ENCODE data around the gene NDUFC2.
"Not testable (repeated sequence)": the region's sequence is repeated elsewhere in the genome, so short reads cannot be mapped to it uniquely, and the experiment has no call there.

NDUFC2 gene

DNA sequence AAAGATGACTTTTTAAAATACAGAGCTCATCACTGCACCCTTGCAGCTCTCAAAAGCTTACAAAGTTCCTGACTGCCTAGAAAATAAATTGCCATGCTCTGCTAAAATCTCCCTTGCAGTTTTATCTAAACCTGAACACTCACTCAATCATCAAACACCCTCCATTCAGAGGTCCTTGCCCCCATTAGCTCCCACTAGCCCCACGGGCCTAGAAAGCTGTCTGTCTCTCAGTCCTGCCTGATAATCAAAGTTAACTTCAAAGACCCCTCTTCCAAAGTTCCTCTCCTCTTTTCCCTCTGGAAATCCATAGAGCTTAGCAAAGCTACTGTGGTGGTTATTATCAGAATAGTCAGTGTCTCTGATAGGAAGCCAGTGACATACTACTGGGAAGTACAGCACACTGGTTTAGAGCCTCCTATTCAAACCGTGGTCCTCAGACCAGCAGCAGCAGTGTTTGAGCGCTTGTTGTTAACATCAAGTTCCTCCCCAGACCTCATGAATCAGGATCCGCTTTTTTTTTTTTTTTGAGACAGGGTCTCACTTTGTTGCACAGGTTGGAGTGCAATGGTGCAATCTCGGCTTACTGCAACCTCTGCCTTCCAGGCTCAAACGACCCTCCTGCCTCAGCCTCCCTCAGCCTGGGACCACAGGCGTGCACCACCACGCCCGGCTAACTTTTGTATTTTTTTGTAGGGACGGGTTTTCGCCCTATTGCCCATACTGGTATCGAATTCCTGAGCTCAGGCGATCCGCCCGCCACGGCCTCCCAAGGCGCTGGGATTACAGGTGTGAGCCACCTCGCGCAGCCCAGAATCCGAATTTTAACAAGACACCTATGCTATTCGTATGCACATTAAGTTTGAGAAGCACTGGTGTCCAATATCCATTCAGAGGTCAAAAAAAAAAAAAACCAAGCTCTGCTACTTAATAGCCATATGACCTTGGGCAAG is 1.2 kb downstream of the NDUFC2 start:
- Histone ChIP-seq H4K8ac (ENCODE audit: low read length) (no peak overlapping the region), H3K4me1 (ENCODE audit: control insufficient read depth, insufficient read depth, low read depth, low read length) (peaks cover 12% of the 10 kb centered on the region), H3K18ac (ENCODE audit: low read depth in 1 of 2, low read length in 2 of 2) (no peak overlapping the region), H3K79me1 (replicated peaks; ENCODE audit: low read length, poor library complexity, severe bottlenecking) (peaks cover 3% of the 10 kb centered on the region), H2AK5ac (ENCODE audit: low read length, severe bottlenecking) (no peak overlapping the region), H3K9ac (ENCODE audit: low read length) (peak overlapping the region; percentile 96), H4K91ac (ENCODE audit: low read length) (no peak overlapping the region), H3K36me3 (ENCODE audit: control insufficient read depth in 1 of 2, insufficient read depth in 2 of 2, low read depth in 1 of 2, low read length in 2 of 2) (peaks cover 2 to 3% of the 10 kb centered on the region in 2 experiments), H3K27me3 (ENCODE audit: control insufficient read depth in 1 of 2, insufficient read depth in 1 of 2, low read length in 2 of 2) (no peaks in the 10 kb centered on the region), H2AFZ (ENCODE audit: low read depth, low read length) (no peak overlapping the region), H2BK12ac (ENCODE audit: low read length in 2 of 2) (no peak overlapping the region), H3K14ac (ENCODE audit: low read length in 2 of 2) (no peak overlapping the region), H2BK120ac (ENCODE audit: low read depth, low read length) (no peak overlapping the region), H3K23ac (ENCODE audit: low read length in 2 of 2) (no peak overlapping the region), H3K4ac (ENCODE audit: low read depth in 1 of 2, low read length in 2 of 2) (no peak overlapping the region), H3K4me2 (ENCODE audit: low read length, poor library complexity, severe bottlenecking) (peak overlapping the region; percentile 73), H2BK5ac (ENCODE audit: low read depth, low read length, poor library complexity, severe bottlenecking) (no peak overlapping the region), H3K4me3 (ENCODE audit: insufficient read depth in 1 of 2, low read depth in 1 of 2, low read length in 2 of 2) (peak overlapping the region; percentile 45 to 93), H3K27ac (ENCODE audit: low read length, poor library complexity, severe bottlenecking) (no peak overlapping the region), H2BK15ac (ENCODE audit: low read depth, poor library complexity, severe bottlenecking) (no peak overlapping the region), H3K9me3 (ENCODE audit: control insufficient read depth, low read length) (no peaks in the 10 kb centered on the region)
- WGBS = 72% methylated on average over 19 of the region's 21 CpGs
- DNase-seq = peak; percentile 12

DNA sequence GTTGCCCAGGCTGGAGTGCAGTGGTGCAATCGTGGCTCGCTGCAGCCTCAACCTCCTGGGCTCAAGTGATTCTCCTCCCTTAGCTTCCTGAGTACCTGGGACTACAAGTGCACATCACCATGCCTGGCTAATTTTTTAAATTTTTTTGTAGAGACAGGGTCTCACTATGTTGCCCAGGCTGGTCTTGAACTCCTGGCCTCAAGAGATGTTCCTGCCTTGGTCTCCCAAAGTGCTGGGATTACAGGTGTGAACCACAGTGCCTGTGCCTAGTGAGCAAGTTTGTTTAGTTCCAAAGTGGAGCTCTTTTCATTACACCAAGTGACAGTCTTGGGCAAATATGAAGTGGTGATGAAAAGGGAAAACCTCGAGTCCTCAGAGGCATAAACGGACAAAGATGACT is 2.1 kb downstream of the NDUFC2 start:
- H3K9me3 ChIP-seq (ENCODE audit: control insufficient read depth, low read length); H2BK5ac ChIP-seq (ENCODE audit: low read depth, low read length, poor library complexity, severe bottlenecking); H3K18ac ChIP-seq (ENCODE audit: low read depth in 1 of 2, low read length in 2 of 2); H4K8ac ChIP-seq (ENCODE audit: low read length); H3K4me2 ChIP-seq (ENCODE audit: low read length, poor library complexity, severe bottlenecking); H3K79me1 ChIP-seq (replicated peaks; ENCODE audit: low read length, poor library complexity, severe bottlenecking); H3K36me3 ChIP-seq (ENCODE audit: control insufficient read depth in 1 of 2, insufficient read depth in 2 of 2, low read depth in 1 of 2, low read length in 2 of 2); H3K27me3 ChIP-seq (ENCODE audit: control insufficient read depth in 1 of 2, insufficient read depth in 1 of 2, low read length in 2 of 2); H3K27ac ChIP-seq (ENCODE audit: low read length, poor library complexity, severe bottlenecking); H2BK15ac ChIP-seq (ENCODE audit: low read depth, poor library complexity, severe bottlenecking); DNase-seq; H3K23ac ChIP-seq (ENCODE audit: low read length in 2 of 2); H2BK120ac ChIP-seq (ENCODE audit: low read depth, low read length); H2BK12ac ChIP-seq (ENCODE audit: low read length in 2 of 2); H2AK5ac ChIP-seq (ENCODE audit: low read length, severe bottlenecking); H4K91ac ChIP-seq (ENCODE audit: low read length); H3K4ac ChIP-seq (ENCODE audit: low read depth in 1 of 2, low read length in 2 of 2); H2AFZ ChIP-seq (ENCODE audit: low read depth, low read length); H3K14ac ChIP-seq (ENCODE audit: low read length in 2 of 2): not testable (repeated sequence)
- Histone ChIP-seq H3K4me1 (ENCODE audit: control insufficient read depth, insufficient read depth, low read depth, low read length) (peaks cover 12% of the 10 kb centered on the region), H3K4me3 (ENCODE audit: insufficient read depth in 1 of 2, low read depth in 1 of 2, low read length in 2 of 2) (peak overlapping the region in 1 of 2 experiments; percentile 93), H3K9ac (ENCODE audit: low read length) (peak overlapping the region; percentile 96)
- 90% methylated on average over 4 of the region's 4 CpGs for WGBS

DNA sequence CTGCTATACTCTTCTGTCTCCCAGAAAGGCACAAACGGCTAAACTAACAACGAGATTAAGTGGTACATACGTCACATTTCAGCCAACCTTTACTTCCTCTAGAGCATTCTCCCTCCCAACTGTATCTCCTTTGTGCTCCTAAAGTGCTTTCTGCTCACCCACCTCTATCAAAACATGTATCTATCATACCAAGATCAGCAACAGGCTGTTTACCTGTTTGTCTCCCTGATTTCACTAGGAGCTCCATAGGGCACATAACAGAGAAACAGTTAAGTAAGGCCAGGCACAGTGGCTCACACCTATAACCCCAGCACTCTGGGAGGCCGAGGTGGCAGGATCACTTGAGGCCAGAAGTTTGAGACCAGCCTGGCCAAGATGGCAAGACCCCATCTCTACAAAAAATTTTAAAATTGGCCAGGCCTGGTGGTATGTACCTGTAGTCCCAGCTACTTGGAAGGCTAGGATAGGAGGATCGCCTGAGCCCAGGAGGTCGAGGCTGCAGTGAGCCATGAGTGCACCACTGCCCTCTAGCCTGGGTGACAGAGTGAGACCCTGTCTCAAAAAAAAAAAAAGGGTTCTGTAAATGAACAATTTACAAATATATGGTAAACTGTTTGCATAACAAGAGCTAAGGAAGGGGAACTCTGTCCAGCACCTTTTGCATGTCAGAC is 2.8 kb downstream of the NDUFC2 start:
- no peak overlapping the region for H3K4me3 ChIP-seq (ENCODE audit: insufficient read depth in 1 of 2, low read depth in 1 of 2, low read length in 2 of 2)
- no peak overlapping the region for H2BK15ac ChIP-seq (ENCODE audit: low read depth, poor library complexity, severe bottlenecking)
- H4K91ac ChIP-seq (ENCODE audit: low read length) = no peak overlapping the region
- no peak overlapping the region for H3K18ac ChIP-seq (ENCODE audit: low read depth in 1 of 2, low read length in 2 of 2)
- no peak overlapping the region for H3K4me2 ChIP-seq (ENCODE audit: low read length, poor library complexity, severe bottlenecking)
- no peak overlapping the region for H2BK120ac ChIP-seq (ENCODE audit: low read depth, low read length)
- no peak overlapping the region for H2AK5ac ChIP-seq (ENCODE audit: low read length, severe bottlenecking)
- no peak overlapping the region for H3K23ac ChIP-seq (ENCODE audit: low read length in 2 of 2)
- H2AFZ ChIP-seq (ENCODE audit: low read depth, low read length) = no peak overlapping the region
- peaks cover 6% of the 10 kb centered on the region for H3K79me1 ChIP-seq (replicated peaks; ENCODE audit: low read length, poor library complexity, severe bottlenecking)
- H3K27me3 ChIP-seq (ENCODE audit: control insufficient read depth in 1 of 2, insufficient read depth in 1 of 2, low read length in 2 of 2) = no peaks in the 10 kb centered on the region
- no peak overlapping the region for H3K27ac ChIP-seq (ENCODE audit: low read length, poor library complexity, severe bottlenecking)
- H3K9me3 ChIP-seq (ENCODE audit: control insufficient read depth, low read length) = no peaks in the 10 kb centered on the region
- no peak overlapping the region for H4K8ac ChIP-seq (ENCODE audit: low read length)
- no peak overlapping the region for H3K14ac ChIP-seq (ENCODE audit: low read length in 2 of 2)
- 96% methylated on average over 6 of the region's 6 CpGs for WGBS
- no peak overlapping the region for H2BK5ac ChIP-seq (ENCODE audit: low read depth, low read length, poor library complexity, severe bottlenecking)
- H3K36me3 ChIP-seq (ENCODE audit: control insufficient read depth in 1 of 2, insufficient read depth in 2 of 2, low read depth in 1 of 2, low read length in 2 of 2) = peaks cover 8 to 10% of the 10 kb centered on the region in 2 experiments
- H2BK12ac ChIP-seq (ENCODE audit: low read length in 2 of 2) = no peak overlapping the region
- H3K9ac ChIP-seq (ENCODE audit: low read length) = no peak overlapping the region
- H3K4me1 ChIP-seq (ENCODE audit: control insufficient read depth, insufficient read depth, low read depth, low read length) = peaks cover 12% of the 10 kb centered on the region
- no peak for DNase-seq
- H3K4ac ChIP-seq (ENCODE audit: low read depth in 1 of 2, low read length in 2 of 2) = no peak overlapping the region

DNA sequence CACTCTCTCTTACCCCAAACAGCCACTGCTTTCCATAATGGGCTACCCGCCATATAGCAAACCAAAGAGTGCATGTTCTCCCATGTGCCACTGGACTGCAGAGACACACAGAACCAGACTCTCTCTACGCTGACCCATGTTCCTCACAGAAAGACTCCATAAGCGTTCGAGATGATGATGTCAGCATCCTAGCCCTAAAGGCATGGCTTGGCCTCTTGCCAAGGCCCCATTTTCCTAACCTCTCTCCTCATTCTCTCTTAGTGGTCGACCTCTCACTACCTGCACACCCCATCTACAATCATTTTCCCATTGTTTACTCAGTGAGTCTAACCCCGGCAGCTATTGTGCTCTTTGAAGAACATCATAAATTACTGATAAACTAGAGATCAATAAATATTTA is 4.9 kb downstream of the NDUFC2 start:
- Histone ChIP-seq H2BK12ac (ENCODE audit: low read length in 2 of 2) (no peak overlapping the region), H3K4me1 (ENCODE audit: control insufficient read depth, insufficient read depth, low read depth, low read length) (peaks cover 10% of the 10 kb centered on the region), H2BK5ac (ENCODE audit: low read depth, low read length, poor library complexity, severe bottlenecking) (no peak overlapping the region), H3K9me3 (ENCODE audit: control insufficient read depth, low read length) (no peaks in the 10 kb centered on the region), H3K79me1 (replicated peaks; ENCODE audit: low read length, poor library complexity, severe bottlenecking) (peaks cover 8% of the 10 kb centered on the region), H2AK5ac (ENCODE audit: low read length, severe bottlenecking) (no peak overlapping the region), H2BK120ac (ENCODE audit: low read depth, low read length) (no peak overlapping the region), H3K9ac (ENCODE audit: low read length) (no peak overlapping the region), H4K8ac (ENCODE audit: low read length) (no peak overlapping the region), H2AFZ (ENCODE audit: low read depth, low read length) (no peak overlapping the region), H3K27ac (ENCODE audit: low read length, poor library complexity, severe bottlenecking) (no peak overlapping the region), H3K4me2 (ENCODE audit: low read length, poor library complexity, severe bottlenecking) (no peak overlapping the region), H2BK15ac (ENCODE audit: low read depth, poor library complexity, severe bottlenecking) (no peak overlapping the region), H3K14ac (ENCODE audit: low read length in 2 of 2) (no peak overlapping the region), H3K36me3 (ENCODE audit: control insufficient read depth in 1 of 2, insufficient read depth in 2 of 2, low read depth in 1 of 2, low read length in 2 of 2) (peaks cover 14 to 30% of the 10 kb centered on the region in 2 experiments), H3K23ac (ENCODE audit: low read length in 2 of 2) (no peak overlapping the region), H3K27me3 (ENCODE audit: control insufficient read depth in 1 of 2, insufficient read depth in 1 of 2, low read length in 2 of 2) (no peaks in the 10 kb centered on the region), H4K91ac (ENCODE audit: low read length) (no peak overlapping the region), H3K18ac (ENCODE audit: low read depth in 1 of 2, low read length in 2 of 2) (no peak overlapping the region), H3K4ac (ENCODE audit: low read depth in 1 of 2, low read length in 2 of 2) (no peak overlapping the region), H3K4me3 (ENCODE audit: insufficient read depth in 1 of 2, low read depth in 1 of 2, low read length in 2 of 2) (no peak overlapping the region)
- DNase-seq = no peak
- 95% methylated on average over 5 of the region's 6 CpGs for WGBS

Data from mesenchymal stem cell (in vitro differentiated cells and primary cell).